NCI-H748 treated with DMSO at 0.1 percent for 48 hours (cell line): Measurements from ENCODE around the gene PERM1.
"Not testable (repeated sequence)": the region's sequence is repeated elsewhere in the genome, so short reads cannot be mapped to it uniquely, and the experiment has no call there.

ENCODE experiments used
- DNase-seq: peaks from one replicate; lab custom pipeline; 2025; lab: John Stamatoyannopoulos, UW

Gene PERM1

DNA sequence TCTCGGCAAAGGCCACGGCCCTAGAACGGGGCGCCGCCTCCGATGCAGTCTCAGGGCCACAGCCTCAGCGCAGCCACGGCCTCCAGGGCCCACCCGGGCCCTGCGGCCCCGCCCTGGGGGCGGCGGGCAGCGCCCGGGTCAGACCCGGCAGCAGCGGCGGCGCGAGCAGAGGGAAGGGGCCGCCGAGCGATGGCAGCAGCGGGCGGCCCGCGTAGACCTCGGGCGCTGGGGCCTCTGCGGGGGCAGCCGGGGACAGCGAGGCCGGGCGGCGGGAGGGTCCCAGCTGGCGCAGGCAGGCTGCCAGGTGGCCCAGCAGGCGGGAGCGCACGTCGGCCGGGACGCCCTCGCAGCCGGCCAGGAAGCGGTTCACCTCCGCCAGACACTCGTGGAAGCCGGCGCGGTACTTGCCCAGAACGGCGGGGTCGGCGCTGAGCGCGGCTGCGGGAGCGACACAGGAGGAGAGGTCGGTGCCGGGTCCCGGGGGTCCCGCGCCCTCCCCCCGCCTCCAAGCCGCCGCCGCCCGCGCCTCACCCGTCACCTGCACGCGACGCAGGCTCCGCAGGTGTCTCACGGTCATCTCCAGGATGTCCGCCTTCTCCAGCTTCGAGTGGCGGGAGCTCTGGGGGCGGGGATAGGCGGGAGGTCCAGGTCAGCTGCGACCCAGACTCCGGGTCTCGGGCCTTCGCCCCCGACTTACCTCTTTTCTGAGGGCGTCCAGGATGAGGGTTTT is 17.3 kb upstream of the PERM1 start:
- DNase-seq, result peak; percentile 19

DNA sequence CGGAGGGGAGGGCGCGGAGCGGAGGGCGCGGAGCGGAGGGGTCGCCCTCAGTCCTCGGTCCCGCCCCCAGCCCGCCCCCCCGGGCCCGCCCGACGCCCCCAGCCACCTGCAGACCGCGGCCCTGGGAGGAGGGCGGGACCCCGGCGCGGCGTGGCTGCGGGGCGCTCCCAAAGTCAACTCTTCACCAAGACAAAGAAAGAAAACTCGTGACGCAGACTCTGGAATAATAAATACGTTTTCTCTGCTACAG is 16.8 kb upstream of the PERM1 start:
- DNase-seq, result no peak

DNA sequence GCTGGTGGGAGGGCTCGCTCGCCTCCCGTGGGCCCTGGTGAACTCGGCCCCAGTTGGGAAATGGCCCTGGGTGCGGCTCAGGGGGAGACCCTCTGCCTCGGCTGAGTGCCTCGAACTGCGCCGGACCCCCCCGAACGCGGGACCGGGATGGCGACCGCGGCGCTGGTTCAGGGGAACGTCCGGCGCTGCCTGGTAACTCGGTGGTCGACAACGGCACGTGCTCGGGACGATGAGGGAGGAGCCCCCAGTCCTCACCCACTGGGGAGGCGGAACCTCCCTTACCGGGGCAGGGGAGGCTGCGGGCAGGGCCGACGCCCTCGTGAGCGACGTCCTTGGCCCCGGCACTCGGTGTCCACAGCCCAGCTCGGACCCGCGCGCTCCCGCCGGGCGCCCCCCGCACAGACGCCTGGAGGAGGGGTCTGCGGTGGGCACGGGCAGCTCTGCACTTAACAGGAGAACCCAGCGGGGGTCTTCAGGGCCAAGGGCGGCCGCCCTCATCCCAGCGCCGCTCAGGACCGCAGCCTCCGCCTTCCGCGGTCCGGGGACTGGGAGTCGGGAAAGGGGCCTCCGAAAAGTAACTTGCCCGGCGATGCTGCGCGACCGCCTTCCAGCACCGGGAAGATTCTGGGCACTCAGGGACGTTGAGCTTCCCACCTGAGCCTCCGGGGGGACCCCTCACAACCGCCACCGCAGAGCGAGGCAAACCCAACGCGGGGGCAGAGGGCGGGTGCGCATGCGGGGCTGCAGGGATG is 16.3 kb upstream of the PERM1 start:
- DNase-seq, result no peak

DNA sequence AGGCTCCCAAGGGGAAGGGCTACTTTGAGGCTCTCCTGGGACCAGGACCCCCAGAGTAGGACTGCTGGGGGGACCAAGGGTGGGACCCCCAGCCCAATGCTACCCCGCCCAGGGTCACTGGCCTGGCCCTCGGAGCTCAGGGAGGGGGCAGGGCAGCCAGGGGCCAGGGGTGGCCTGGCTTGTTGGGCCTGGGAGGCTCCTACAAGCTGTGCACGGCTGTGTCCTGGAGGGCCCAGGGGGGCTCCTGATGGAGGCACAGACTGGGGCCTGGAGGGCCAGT is 15.8 kb upstream of the PERM1 start:
- DNase-seq, result no peak

DNA sequence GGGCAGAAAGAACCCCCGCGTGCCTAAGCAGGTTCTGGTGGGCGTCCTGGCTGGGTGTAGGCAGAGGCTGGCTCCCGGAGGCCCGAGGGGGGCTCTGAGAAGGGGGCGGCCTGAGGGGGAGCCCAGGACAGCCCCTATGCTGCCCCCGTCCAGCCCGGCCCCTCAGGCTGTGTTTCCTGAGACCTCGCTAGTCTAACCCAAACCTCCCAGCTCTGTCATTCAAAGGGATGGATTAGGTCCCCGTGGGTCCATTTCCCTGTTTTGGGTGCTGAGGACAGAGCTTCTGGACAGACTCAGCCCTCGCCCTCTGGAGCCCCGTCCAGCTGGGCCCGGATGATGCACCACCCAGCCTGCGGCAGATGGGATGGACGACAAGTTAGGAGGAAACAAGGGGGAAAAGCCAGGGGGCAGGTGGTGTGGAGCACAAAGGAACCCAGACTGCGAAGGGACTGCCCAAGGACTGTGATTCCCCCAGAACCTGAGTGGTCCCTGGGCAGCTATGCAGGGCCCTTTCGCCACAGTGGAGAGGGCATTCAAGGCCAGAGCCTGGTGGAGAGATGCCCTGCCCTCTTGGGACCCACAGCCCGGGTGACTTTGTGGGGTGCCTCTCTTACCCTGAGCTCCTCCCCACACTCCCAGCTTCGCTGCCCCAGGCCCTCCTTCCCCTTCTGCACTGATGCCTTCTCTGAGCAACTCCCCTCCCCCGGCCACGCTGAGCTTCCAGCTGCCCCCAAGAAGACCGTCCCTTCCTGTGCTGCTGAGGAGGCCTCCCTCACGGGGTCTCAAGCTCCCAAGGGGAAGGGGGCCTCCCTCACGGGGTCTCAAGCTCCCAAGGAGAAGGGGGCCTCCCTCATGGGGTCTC is 15.2 kb upstream of the PERM1 start:
- DNase-seq, result no peak

DNA sequence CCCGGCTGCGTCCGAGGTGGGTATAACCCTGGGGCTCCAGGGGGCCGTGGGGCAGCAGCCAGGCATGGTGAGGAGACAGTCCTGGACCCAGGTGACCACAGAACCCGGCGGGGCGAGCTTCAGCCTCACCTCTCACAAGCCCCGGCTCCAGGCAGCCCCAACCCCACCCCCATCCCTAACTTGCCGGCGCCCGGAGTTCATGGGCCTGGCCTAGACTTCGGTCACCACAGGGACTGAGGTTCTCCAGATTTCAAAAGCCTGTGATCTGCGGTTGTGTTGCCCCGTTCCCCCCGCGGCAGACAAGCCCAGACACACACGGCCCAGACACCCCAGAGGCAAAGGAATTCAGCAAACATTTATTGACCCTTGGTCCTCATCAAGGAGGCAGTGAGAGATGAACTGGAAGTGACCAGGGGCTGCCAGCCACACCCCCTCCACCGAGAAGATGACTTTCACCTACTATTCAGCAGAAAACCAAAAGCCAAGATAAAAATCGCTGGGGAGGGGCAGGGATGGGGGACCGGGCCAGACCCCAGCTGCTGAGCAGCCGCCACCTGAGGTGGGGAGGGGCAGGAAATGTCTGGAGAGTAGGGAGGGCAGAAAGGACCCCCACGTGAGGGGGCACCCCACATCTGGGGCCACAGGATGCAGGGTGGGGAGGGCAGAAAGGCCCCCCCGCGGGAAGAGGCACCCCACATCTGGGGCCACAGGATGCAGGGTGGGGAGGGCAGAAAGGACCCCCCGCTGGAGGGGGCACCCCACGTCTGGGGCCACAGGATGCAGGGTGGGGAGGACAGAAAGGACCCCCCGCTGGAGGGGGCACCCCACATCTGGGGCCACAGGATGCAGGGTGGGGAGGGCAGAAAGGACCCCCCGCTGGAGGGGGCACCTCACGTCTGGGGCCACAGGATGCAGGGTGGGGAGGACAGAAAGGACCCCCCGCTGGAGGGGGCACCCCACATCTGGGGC is 14.1 kb upstream of the PERM1 start:
- DNase-seq, result no peak

DNA sequence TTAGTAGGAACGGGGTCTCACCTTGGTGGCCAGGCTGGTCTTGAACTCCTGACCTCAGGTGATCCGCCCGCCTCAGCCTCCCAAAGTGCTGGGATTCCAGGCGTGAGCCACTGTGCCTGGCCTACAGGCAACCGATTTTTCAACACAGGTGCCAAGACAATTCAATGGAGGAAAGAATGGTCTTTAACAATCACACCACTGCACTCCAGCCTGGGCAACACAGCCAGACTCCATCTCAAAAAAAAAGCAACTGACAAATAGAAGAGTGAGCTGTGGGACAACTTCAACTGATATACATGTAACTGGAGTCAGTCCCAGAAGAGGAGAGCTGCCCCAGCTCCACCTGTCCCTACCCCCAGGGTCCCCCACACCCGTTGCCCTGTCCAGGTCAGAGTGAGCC is 12.7 kb upstream of the PERM1 start:
- DNase-seq, result not testable (repeated sequence)

DNA sequence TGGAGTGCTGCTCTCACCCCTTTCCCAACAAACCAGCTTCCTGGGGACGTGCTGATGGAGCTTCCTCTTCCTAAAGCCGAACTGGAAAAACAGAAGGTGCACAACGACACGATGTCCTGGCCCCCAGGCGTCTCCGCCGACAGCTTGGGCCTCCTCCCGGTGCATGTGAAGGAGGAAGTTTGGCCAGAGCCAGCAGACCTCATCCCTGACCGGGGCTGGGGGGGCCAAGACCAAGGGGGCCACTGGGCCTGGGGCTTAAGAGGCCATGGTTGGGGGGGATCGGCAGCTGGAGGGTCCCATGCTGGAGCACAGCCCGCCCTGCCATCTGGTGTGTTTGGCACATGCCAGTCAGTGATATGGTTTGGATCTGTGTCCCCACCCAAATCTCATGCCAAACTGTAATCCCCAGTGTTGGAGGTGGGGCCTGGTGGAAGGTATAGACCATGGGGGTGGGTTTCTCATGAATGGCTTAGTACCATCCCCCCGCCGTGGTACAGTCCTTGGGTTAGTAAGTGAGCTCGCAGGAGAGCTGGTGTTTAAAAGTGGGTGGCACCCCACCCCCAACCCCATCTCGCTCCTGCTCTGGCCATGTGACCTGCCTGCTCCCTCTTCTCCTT is 11.6 kb upstream of the PERM1 start:
- DNase-seq, result no peak

DNA sequence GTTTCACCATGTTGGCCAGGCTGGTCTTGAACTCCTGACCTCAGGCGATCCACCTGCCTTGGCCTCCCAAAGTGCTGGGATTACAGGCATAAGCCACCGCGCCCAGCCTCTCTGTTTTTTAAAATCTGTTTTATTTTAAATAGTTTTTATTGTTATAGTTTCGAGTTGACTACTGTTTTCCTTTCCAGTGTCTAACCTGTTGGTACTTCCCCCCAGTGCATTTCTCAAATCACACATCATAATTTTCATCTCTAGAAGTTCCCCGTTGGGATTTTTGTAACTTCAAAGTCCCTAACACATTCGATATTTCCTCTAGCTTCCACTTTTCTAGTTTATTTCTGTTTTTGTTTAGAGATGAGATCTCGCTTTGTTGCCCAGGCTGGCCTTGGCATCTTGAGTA is 10.5 kb upstream of the PERM1 start:
- DNase-seq, result no peak

DNA sequence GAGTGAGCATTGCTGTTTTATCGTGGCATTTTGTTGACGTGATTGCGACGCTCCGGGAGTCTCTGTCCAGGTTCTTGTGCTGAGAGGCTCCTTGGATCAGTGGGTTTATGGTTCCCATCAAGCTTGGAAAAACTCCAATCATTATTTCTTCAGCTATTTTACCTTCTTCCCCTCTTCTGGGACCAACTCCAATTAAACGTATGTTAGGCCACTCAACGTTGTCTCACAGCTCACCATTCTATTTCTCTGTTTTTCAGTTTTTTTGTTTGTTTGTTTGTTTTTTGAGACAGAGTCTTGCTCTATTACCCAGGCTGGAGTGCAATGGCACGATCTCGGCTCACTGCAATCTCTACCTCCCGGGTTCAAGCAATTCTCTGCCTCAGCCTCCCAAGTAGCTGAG is 10.0 kb upstream of the PERM1 start:
- DNase-seq, result no peak

DNA sequence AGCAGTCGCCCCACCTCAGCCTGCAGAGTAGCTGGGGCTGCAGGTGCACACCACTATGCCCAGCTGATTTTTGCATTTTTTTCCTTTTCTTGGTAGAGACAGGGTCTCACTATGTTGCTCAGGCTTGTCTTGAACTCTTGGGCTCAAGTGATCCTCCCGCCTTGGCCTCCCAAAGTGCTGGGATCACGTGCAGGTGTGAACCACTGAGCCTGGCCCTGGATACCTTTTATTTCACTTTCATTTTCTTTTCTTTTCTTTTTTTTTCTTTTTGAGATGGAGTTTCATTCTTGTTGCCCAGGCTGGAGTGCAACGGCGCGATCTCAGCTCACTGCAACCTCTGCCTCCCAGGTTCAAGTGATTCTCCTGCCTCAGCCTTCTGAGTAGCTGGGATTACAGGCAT is 9.4 kb upstream of the PERM1 start:
- DNase-seq, result not testable (repeated sequence)

DNA sequence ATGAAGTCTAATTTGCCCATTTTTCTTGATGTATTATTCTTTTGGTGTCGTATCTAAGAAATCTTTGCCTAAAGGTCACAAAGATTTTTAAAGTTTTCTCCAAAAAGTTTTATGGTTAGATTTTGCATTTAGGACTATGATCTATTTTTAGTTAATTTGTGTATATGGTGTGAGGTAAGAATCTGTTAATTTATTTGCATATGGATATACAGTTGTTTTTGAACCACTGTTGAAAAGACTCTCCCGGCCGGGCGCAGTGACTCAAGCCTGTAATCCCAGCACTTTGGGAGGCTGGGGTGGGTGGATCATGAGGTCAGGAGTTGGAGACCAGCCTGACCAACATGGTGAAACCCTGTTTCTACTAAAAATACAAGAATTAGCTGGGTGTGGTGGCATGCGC is 6.2 kb upstream of the PERM1 start:
- not testable (repeated sequence) for DNase-seq

DNA sequence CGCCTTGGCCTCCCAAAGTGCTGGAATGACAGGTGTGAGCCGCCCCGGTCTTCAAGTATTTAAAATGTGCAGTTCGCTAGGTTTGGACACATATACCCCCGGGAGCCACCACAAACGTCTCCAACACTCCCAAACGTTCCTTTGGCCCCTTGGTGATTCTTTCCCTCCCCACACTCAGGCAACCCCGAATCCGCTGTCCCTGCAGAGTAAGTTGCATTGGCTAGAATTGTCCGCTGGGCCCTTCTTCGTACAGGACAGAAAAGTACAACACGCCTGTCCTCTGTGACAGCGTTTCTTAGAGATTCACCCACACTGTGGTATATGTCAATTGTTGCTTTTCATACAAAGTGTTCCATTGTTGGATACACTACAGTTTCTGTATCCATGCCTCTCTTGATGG is 3.2 kb upstream of the PERM1 start:
- no peak for DNase-seq

DNA sequence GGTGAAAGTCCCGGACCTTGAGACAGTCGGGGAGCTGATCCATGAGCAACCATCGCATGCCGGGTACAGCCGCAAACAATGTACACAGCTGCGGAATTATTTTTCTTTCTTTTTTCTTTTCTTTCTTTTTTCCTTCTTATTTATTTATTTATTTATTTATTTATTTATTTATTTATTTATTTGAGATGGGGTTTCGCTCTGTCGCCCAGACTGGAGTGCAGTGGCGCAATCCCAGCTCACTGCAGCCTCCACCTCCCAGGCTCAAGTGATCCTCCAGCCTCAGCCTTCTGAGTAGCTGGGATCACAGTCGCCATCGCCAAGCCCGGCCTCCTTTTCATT is 2.6 kb upstream of the PERM1 start:
- DNase-seq, result no peak

DNA sequence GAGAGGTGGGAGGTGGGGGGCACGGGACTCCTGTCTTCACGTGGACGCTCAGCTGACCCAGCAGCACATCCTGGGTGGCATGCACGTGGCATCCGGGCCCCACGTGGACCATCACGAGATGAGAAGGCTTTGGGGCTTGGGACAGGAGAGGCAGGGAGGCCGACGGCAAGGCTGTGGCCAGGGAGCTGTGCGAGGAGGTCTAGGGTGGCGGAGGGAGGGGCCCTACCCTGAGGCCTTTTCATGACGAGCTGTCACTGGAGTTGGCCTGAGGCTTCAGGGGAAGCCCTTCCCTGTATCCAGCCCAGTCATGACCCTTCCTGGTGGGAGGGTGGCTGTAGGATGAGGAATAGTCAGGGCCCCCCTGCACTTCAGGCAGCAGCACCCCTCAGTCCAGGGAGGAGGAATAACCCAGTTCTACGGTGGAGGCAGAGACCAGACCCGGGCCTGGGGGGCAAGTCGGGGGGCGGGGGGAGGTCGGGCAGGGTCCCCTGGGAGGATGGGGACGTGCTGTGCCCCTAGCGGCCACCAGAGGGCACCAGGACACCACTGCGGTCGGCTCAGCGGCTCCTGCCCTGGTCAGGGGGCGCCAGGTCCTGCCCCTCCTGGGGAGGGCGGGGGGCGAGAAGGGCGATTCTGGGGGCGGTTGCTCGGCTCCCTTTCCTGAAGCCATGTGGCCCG is 2.0 kb upstream of the PERM1 start:
- no peak for DNase-seq

DNA sequence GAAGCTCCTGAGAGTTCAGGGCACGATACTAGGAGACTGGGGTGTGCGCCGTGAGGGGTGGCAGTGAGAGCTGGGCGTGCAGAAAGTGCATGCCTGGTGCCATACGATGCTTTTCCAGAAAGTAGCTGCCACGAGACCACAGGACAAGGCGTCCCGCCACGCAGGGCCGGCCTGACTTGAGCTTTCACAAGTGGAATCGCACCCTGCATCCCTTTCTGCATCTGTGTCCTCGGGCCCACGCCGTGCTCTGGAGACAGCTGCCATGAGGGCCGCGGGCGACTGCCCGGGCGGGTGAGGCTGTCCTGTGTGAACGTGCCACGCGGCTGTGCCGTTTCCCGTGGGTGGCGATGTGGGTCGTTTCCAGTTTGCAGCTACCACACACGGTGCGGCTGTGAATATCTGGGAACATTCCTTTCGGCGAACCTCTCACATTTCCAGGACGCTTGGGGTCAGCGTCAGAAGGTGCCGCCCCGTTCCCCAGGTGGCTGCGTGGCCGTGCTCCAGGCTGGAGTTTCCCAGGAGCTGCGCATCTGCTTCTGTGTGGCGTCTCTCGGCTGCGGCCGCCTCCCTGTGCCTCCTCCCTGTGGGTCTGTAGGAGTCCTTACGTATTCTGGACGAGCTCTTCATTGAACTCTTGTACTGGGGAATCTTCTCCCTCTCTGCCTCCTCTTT is 1.0 kb upstream of the PERM1 start:
- DNase-seq, result no peak

DNA sequence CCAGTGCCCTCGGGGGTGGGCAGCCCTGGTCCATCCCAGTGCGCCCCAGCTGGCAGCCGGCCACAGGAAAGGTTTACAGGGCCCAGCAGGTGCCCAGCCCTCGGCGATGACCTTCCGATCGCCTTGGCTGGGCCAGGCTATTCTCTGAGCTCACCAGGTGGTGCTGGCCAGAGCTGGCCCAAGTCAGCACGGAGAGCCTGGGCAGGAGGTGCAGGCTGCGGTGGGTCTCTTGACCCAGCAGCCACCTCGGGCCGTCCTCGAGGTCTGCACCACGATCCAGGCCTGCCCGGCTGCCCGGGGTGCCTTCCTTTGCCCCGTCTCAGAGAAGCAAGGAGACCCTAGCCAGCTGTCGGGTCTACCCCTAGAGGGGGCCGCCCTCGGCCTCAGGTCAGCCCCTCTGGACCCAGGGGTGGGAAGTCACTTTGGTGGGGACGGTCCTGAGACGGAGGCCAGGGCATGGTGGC is 370 bp downstream of the PERM1 start:
- no peak for DNase-seq

DNA sequence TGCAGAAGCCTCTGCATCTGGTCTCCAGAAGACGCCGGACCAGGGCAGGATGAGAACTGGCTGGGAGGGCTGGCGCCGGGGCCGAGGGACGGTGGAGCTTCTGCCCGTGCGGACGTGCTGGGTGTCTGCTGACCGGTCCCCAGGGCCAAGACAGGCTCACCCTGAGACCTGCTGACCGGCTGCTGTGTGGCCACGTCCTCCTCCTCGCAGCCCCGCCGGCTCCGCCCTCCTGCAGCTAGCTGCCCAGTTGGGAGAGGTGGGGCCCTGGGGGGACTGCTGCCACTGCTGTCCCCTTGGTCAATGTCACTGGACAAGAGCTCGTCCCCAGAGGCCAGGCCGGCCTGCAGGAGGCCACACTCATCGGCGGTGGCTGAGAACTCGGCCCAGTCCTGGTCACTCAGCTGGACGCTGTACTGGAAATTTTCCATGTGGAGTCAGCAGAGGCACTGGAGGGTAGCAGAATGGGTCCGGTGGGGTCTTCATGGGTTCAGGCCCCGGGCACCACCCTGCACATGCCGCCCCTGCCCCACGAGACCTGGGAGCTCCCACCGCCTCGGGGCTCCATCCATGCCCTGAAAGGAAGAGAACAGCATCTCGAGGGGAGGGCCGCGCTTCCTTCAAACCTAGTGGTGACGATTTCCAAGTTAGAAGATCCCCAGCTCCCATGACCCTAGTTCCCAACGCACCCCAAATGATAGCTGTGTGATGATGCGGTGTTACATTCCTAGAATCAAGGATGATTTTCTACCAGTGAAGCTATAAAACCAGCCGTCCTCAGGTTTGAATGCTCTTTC is 1.1 kb downstream of the PERM1 start:
- DNase-seq, result no peak

DNA sequence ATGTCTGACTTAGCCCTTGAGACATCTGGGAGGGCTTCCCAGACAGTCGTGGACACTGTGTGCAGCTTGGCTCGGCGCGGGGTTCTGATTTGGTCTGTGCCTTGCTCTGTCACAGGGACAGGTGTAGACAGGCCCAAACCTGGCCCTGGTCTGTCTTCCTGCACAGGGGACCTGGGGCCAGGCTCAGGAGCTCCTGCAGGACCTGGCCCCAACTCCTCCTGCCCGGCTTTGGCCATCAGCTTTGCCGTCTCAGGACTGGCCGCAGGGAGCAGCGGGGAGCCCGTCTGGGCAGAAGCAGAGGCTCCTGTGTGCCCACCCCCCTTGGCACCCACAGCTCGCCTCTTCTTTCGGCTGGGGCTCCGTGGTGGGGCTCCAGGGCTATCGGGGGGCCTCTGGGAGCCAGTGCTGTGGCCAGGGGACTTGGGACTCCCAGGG is 1.7 kb downstream of the PERM1 start:
- no peak for DNase-seq

DNA sequence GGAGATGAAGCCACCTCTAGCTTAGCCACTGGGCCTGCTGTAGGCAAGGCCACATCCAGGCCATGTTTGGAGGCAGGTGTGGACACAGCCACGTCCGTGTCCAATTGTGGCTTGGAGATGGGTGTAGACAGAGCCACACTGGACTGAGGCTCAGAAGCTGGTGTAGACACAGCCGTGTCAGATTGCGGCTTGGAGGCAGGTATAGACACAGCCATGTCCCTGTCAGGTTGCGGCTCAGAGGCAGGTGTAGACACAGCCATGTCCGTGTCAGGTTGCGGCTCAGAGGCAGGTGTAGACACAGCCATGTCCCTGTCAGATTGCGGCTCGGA is 2.2 kb downstream of the PERM1 start:
- no peak for DNase-seq
